NCI-H1092 (cell line): ENCODE data around the gene ODAPH.

Experiments used
- DNase-seq: peaks from one replicate; lab custom pipeline; 2025; lab: John Stamatoyannopoulos, UW

ODAPH gene

DNA sequence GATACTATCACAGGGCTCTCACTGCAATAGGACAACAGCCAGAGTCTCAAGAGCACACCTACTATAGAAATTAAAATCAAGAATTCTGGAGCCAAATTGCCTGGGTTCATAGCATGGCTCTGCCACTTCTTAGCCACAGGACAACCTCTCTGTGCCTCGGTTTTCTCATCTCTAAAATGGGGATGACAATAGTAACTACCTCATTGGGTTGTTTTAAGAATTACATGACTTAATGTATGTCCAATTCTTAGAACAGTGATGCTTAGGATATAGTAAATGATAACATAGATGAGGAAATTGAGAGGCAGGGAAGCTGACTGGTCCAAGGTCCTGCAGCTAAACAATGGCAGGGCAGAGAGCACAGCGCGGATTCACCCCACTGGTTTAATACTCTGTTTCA, 11.0 kb upstream of the ODAPH start:
- DNase-seq, result no peak

DNA sequence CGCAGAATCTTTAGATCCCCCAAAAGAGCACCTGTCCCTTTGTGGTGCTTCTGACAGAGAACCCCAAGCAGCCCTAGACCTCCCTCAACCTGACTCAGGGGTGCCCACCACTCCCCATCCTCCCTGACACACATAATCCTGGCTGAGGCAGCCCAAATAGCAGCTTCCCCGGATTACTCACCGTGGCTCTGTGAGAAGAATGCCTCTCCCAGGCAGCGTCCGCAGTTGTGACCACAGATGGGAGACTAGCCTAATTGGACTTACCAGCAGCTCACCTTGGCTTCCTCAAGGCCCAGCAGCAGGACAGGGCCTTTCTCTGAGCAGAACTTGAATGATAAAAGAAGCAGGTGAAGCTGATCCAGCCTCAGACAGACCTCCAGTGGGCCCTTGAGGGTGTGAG, 10.3 kb upstream of the ODAPH start:
- DNase-seq, result no peak

DNA sequence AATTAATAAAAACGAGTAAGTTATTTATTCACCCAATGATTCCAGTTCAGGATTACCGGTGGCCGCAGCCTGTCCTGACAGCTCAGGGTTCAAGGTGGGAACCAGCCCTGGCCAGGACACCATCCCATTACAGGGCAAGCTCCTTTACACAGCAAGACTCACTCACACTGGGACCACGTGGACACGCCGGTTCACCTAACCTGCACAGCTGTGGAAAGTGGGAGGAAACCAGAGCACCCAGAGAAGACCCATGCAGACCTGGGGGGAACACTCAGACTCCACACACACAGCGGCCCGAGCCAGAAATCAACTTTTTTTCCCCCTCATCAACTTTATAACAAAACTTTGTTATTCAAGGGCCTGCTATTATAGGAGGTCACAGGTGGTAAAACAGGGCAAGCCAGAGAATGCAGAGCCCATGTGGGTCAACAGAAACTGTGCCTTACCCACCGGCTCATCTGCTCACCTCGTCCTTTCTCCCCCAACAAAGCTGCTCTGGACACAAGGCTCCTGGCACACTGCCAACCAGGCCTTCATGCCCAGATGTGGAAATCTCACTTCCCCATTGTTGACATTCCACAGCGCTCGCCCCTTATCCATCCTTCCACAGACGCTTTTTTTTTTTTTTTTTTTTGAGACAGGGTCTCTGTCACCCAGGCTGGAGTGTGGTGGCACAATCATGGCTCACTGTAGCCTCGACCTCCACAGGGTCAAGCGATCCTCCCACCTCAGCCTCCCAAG, 8.0 kb upstream of the ODAPH start:
- DNase-seq, result no peak

DNA sequence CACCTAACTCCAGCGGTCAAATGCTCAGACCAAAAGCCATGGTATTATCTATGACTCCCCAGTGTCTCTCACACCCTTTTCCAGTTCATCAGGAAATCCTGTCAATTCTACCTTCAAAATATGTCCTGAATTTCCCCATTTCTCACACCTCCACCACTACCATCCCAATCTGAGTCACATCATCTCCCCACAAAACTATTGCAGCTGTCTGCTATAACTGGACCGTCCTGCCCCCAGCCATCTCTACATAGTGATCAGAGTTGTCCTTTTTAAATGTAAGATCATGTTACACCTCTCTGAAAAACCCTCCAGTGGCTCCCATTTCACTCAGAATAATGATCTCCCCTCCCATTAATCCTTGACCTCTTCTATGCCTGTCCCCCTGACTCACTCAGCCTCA, 6.8 kb upstream of the ODAPH start:
- DNase-seq, result no peak

DNA sequence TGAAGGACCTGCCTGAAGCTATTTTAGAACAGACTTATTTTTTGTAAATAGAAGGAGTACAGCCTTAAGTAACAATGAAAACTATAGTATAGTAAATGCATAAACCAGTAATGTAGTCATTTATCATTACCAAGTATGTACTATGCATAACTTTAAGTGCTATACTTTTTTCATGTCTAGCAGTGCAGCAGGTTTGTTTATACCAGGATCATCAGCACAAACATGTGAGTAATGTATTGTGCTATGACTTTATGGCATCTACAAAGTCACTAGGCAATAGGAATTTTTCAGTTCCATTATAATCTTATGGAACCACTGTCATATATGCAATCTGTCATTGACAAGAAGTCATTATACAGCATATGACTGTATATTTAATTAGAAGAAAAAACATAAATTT, 3.4 kb upstream of the ODAPH start:
- no peak for DNase-seq

DNA sequence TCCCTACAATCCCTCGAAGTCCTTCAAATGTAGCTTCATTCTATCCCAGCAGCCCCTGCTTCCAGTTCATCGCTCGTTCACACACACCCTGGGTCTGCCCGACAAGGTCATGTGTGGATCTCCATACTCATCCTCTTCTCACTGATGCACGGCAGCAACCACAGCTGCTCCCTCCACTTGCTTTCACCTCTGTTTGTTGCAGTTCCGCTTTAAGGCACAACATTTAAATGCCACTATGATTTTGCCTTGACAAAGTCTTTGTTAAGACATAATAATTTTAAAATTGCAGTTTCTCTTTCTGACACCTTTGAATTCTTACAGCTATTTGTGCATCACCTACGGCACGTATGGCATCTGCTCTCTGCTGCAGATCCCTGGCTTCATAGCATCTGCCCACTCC, 1.8 kb downstream of the ODAPH start:
- no peak for DNase-seq

DNA sequence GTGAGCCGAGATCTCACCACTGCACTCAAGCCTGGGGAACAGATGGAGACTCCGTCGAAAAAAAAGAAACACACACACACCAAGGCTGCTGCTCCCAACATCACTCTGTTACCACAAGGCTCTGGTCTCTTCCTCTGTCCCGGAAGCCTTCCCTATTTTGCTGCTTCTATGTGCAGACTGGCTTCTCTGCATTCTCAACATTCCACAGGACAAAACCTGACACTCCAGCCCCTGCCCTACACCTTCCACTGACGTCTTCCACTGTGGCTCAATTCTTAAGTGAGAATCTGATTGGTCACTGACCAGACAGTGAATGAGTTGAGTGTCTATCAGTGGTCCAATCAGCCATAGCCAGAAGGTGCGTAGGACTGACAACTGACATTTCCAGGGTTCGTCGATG, 5.9 kb downstream of the ODAPH start:
- no peak for DNase-seq

DNA sequence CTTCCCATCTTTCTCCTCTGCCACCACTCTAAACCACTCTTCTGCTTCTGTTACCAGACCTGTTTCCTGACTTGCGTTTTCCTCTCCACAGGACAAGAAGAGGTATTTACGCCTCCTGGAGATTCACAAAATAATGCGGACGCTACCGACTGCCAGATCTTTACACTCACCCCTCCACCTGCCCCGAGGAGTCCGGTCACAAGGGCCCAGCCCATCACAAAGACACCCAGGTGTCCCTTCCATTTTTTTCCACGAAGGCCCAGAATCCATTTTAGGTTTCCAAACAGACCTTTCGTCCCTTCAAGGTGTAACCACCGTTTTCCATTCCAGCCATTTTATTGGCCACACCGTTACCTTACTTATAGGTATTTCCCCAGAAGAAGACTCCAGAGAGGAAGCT, 8.2 kb downstream of the ODAPH start:
- DNase-seq, result no peak

DNA sequence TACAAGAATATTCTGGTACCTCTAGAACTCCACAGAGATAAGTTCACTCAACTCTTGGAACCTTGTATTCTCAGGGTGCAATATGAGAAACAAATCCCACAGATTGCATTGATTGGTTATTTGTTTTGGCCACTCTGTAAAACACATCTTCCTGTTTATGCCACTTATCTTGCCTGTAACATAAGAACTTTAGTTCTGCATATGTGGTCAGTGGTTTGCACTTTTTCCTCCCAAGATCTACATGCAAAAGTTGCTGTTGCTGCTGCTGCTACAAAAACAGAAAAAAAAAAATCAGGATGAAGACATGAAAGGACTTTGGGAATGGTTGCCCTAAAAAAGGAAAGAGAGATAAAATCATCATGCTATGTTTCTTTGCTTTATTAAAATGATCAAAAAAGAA, 9.6 kb downstream of the ODAPH start:
- DNase-seq, result no peak

DNA sequence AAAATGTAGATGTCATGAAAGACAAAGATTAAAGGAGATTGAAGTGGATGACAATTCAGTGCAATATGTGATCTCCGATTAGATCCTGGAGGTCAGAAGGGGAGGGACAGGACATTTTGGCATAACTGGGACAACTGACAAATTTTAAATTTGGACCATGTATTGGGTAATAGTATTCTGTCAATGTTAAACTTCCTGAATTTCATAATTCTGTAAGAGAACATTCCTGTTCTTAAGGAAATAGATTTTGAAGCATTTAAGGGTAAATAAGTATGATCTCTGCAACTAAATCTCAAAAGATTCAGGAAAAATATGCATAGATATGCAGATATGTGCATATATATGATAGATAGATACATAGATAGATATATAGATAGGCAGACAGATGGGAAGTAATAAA, 11.0 kb downstream of the ODAPH start:
- no peak for DNase-seq

DNA sequence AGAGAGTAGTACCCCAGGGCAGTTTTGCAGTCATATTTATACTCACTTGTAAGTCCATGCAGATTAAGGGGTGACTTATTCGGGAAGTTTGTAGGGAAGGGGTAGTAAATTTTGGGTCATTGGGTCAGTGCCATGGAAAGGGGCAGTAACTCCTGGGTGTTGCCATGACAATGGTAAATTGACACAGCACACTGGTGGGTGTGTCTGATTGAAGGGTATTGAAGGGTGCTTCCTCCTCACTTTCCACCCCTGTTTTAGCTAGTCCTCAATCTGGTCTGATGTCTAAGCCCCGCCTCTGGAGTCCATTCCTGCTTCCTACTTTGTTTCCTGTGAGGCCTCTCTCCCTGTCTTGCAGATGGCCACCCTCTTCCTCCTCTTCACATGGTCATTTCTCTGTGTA, 11.9 kb downstream of the ODAPH start:
- DNase-seq, result no peak

DNA sequence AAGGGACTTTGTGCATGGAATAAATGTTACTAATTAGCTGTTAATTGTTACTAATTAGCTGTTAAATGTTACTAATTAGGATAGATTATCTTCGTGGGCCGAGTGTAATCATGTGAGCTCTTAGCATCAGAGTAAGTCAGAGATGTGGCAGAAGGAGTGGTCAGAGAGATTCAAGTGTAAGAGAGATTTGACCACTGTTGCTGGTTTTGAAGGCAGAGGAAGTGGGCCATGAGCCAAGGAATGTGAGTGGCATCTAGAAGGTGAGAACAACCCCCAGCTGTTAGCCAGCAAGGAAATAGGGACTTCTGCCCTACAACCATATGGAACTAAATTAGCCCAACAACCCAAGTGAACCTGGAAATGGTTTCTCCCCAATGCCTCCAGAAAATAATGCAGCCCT, 28.2 kb downstream of the ODAPH start:
- no peak for DNase-seq

DNA sequence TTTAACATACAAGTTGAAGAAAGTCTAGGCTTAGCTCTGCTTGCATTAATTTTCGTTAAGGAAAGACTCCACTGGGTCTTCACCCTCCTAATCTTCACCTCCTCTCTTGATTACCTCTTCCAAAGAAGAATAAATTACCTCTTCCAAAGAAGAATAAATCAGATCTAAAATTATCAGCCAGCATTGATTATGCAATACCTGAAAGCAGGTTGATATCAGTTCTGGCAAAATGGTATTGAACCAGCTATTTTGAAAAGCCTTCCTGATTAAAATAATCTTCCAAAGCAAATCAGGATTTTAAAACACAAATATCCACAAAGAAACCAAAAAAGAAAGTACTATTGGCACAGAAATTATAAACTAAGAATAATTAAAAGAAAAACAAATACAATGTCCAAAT, 37.5 kb downstream of the ODAPH start:
- DNase-seq, result no peak

DNA sequence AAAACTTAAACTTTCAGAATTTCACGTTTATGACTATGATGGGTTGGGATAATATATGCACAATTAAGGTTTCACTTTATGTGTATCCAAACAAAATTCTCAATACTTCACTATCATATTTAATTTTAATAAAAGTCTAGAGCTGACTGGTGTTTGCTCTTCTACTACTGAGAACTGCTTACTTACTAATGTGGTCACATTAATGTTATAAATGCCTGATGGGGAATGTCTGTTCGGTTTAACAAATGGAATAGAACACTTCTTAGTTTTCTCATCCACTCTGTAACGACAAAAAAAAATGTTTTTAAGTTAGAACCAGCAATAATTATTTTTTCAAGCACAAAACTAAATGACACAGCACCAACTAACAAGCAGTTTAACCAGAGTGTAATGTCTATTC, 40.2 kb downstream of the ODAPH start:
- no peak for DNase-seq

DNA sequence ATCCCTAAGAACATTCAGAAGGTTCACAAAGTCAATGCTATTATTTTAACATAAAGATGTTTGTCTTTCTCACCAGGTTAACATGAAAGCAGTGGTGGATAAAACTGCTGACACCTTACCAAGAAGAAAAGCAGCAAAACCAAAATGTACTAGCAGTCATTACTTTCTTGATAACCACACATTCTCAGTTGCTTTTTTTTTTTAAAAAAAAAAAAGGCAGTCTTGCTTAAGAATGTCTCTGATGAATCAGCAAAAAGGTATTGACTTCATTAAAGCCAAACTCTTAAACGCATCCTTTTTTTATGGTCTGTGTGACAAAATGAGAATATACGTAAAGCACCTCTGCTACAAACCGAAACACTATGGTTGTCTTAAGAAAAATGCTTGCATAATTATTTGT, 42.5 kb downstream of the ODAPH start:
- no peak for DNase-seq

DNA sequence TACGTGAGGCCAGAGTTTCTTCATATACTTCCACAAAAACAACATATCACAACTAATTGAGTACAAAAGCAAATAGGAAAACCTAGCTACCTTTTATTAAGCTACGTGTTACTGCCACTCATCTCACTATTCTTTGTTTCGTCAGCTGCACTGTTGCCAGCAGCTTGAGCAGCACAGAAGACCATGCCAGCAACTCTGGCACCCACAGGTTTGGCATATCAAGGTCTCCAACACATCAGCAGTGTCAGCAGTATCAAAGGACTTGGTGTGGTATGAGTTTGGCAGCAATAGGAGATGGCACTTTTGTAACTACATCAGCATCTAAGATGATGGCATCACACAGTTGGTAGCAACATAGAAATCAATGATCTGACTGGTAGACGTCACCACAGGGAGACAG, 43.8 kb downstream of the ODAPH start:
- DNase-seq, result no peak

DNA sequence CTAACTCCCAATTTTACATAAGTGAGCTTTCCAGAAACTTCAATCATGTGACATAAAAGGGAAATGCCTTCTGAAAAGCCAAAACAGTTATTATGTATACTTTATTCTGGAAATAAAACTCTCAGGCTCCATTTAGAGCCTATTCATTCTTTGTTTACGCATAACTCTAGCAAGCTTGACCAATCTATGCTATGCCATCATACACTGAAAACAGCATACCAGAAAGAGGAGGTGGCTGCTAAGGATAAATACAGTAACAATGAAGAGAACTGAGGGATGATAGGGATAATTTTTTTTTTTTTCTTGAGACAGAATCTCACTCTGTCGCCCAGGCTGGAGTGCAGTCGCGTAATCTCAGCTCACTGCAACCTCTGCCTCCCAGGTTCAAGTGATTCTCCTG, 50.1 kb downstream of the ODAPH start:
- no peak for DNase-seq

DNA sequence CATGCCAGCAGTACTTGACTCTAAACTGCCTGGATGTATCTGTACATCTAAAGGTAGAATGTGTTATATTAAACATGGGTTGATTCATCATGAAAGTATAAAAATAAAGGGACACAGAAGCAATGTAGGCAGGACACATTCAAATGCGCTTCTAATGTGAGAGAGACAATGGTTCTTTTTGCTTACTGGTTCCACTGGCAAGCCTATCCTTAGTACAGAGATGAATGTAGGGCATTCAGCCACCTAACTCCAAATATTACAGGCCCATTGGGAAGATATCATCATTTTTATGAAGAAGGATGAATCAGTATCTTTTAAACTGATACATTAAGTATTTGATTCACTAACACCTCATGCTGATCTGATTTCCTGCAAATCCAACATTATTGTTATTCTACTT, 56.4 kb downstream of the ODAPH start:
- DNase-seq, result no peak
